K562 (cell line): ENCODE results near the gene PTPN7. TPM values are rescaled to one million over a fixed set of nuclear protein-coding genes. Genes with fewer than 3 reads are reported as not detected.

Source experiments
- COPS2 ChIP-seq: fragments of 450-650 bp; conservative IDR thresholded peaks from 2 replicates; pipeline ENCODE4 v1.6.1; 2016; ENCODE audit warnings: mild to moderate bottlenecking, moderate library complexity
- CREBBP ChIP-seq: IDR thresholded peaks from one replicate; pipeline ENCODE4 v1.6.1; 2012; ENCODE audit warnings: low read depth, mild to moderate bottlenecking, control low read depth, inconsistent platforms, low read length
- HNRNPH1 ChIP-seq: fragments of 200-400 bp; formaldehyde crosslinking; optimal IDR thresholded peaks from 2 replicates; pipeline ENCODE3; 2017; ENCODE audit warnings: low read depth, mild to moderate bottlenecking, low read length, moderate library complexity
- HNRNPL ChIP-seq: fragments of 200-400 bp; formaldehyde crosslinking; IDR thresholded peaks from 2 replicates; pipeline ENCODE4 v1.6.1; 2017; ENCODE audit warnings: low read depth, mild to moderate bottlenecking, low read length
- HNRNPUL1 ChIP-seq: fragments of 200-400 bp; formaldehyde crosslinking; IDR thresholded peaks from 2 replicates; pipeline ENCODE4 v1.6.1; 2017; ENCODE audit warnings: low read length
- ILF3 ChIP-seq: fragments of 450-650 bp; IDR thresholded peaks from 2 replicates; pipeline ENCODE4 v1.6.1; 2018; ENCODE audit warnings: antibody characterized with exemption, mild to moderate bottlenecking, moderate library complexity, borderline replicate concordance
- ILK ChIP-seq: fragments of 450-650 bp; IDR thresholded peaks from 2 replicates; pipeline ENCODE4 v1.6.1; 2016; ENCODE audit warnings: missing genetic modification characterization, low read depth, mild to moderate bottlenecking, missing compliant biosample characterization, moderate library complexity, borderline replicate concordance
- KDM4B ChIP-seq, 2 experiments: fragments of 450-650 bp in 1 of 2; sonication (generic) in 1 of 2; IDR thresholded peaks; 2 replicates each; pipeline ENCODE4 v1.6.1; 2016 to 2017; ENCODE audit warnings: borderline replicate concordance in 2 of 2, antibody characterized with exemption in 1 of 2, low read depth in 1 of 2, mild to moderate bottlenecking in 1 of 2
- MYBL2 ChIP-seq, 2 experiments: fragments of 450-650 bp in 1 of 2; sonication (generic) in 1 of 2; formaldehyde crosslinking in 1 of 2; IDR thresholded peaks; 2 replicates each; pipeline versions ENCODE4 v1.6.1 to v1.8.1; 2017 to 2022; ENCODE audit warnings: borderline replicate concordance in 1 of 2, inconsistent platforms in 1 of 2, low read depth in 1 of 2, mild to moderate bottlenecking in 1 of 2, missing genetic modification reagents in 1 of 2, moderate library complexity in 1 of 2
- NFRKB ChIP-seq: fragments of 450-650 bp; IDR thresholded peaks from 2 replicates; pipeline ENCODE4 v1.6.1; 2016; ENCODE audit warnings: low read depth
- RAD51 ChIP-seq: fragments of 450-650 bp; IDR thresholded peaks from 2 replicates; pipeline ENCODE4 v1.7.1; 2016; ENCODE audit warnings: low read depth, mild to moderate bottlenecking, borderline replicate concordance
- SIX5 ChIP-seq, 2 experiments: IDR thresholded peaks; 2 replicates each; pipeline ENCODE4 v1.6.1; 2011; ENCODE audit warnings: low read length in 2 of 2, borderline replicate concordance in 1 of 2, low read depth in 1 of 2, mild to moderate bottlenecking in 1 of 2, moderate library complexity in 1 of 2; ENCODE audit not compliant: insufficient read depth in 1 of 2
- SRSF9 ChIP-seq: fragments of 200-400 bp; formaldehyde crosslinking; IDR thresholded peaks from 2 replicates; pipeline ENCODE4 v1.6.1; 2017; ENCODE audit warnings: low read depth, low read length, borderline replicate concordance
- TCF3 ChIP-seq: sonication (generic); formaldehyde crosslinking; IDR thresholded peaks from 2 replicates; pipeline ENCODE4 v1.4.0; 2020; ENCODE audit warnings: mild to moderate bottlenecking, missing genetic modification reagents
- TSC22D4 ChIP-seq: fragments of 450-650 bp; IDR thresholded peaks from 2 replicates; pipeline ENCODE4 v1.6.1; 2016; ENCODE audit warnings: missing genetic modification characterization, missing biosample characterization, control low read depth
- TSHZ1 ChIP-seq: fragments of 250-450 bp; sonication (Bioruptor Pico); IDR thresholded peaks from 2 replicates; pipeline ENCODE4 v1.4.0; 2020; ENCODE audit warnings: mild to moderate bottlenecking, moderate library complexity
- VEZF1 ChIP-seq: fragments of 200-800 bp; sonication (Bioruptor generic); IDR thresholded peaks from 2 replicates; pipeline ENCODE4 v1.6.1; 2017; ENCODE audit warnings: missing genetic modification characterization, missing compliant biosample characterization
- ZBTB1 ChIP-seq: sonication (generic); formaldehyde crosslinking; IDR thresholded peaks from 2 replicates; pipeline ENCODE4 v1.8.1; 2023; ENCODE audit warnings: missing genetic modification reagents, low read depth, mild to moderate bottlenecking, borderline replicate concordance
- ZC3H8 ChIP-seq: fragments of 450-650 bp; IDR thresholded peaks from 2 replicates; pipeline ENCODE4 v1.6.1; 2017
- ZNF512 ChIP-seq: IDR thresholded peaks from 2 replicates; pipeline ENCODE4 v1.6.1; 2016; ENCODE audit warnings: missing genetic modification characterization, missing compliant biosample characterization
- ZNF589 ChIP-seq: fragments of 200-800 bp; sonication (Bioruptor generic); IDR thresholded peaks from 2 replicates; pipeline ENCODE4 v1.6.1; 2016; ENCODE audit warnings: low read depth, missing genetic modification characterization, missing compliant biosample characterization
- polyA plus RNA-seq, 8 experiments: library from polyadenylated mRNA; depleted of rRNA in 4 of 8; stranded (reverse) in 5 of 8; unstranded in 3 of 8; fragments of >200 nt; fragmentation: Nextera tagmentation in 2 of 8; fragmentation: Illumina TruSeq in 1 of 8; extraction: Ambion mirVana in 2 of 8; extraction: Trizol in 1 of 8; gene quantifications; 2 replicates each; pipeline versions ENCODE4 v1.2.1 to v1.2.3, GENCODE V29; 2011 to 2014; ENCODE audit warnings: inconsistent platforms in 1 of 8, missing spikeins in 1 of 8
- total RNA-seq, 7 experiments: library from RNA; depleted of rRNA in 6 of 7; stranded (reverse); fragments of >200 nt in 6 of 7; fragmentation: Illumina TruSeq in 2 of 7; extraction: Trizol in 2 of 7; gene quantifications; 2 replicates each; pipeline versions ENCODE4 v1.2.1 to v1.2.3, GENCODE V29; 2011 to 2021; ENCODE audit warnings: low replicate concordance in 1 of 7

PTPN7 gene
- total and polyA plus RNA-seq, 9 of the 15 experiments (the other 6 are each of a cell fraction or from before 2014, with no cell fraction given) = 18.7 to 144 (median 120) TPM

- TF ChIP-seq ILK (tag) = no peak
- no peak for TF ChIP-seq HNRNPUL1
- TF ChIP-seq ZC3H8 = no peak
- TF ChIP-seq ILF3 = peak; percentile 73; the same call in 1 of the 2 replicates
- no peak; the same call in 1 of the 2 replicates for TF ChIP-seq ZBTB1
- no peak for TF ChIP-seq SIX5 (IDR thresholded peaks at IDR 0.05; ENCODE audit: borderline replicate concordance in 1 of 2, insufficient read depth in 1 of 2, low read depth in 1 of 2, low read length in 2 of 2)
- no peak for TF ChIP-seq TCF3 (CRISPR knock-in tag)
- TF ChIP-seq VEZF1 (CRISPR knock-in tag) = peak; percentile 44; the same call in 1 of the 2 replicates
- TF ChIP-seq HNRNPL = no peak
- TF ChIP-seq CREBBP = no peak
- no peak for TF ChIP-seq TSC22D4 (tag)
- no peak; the same call in 1 of the 2 replicates for TF ChIP-seq NFRKB
- TF ChIP-seq MYBL2 (IDR thresholded peaks at IDR 0.05; ENCODE audit: low read depth) = no peak; the same call in 1 of the 2 replicates
- no peak for TF ChIP-seq MYBL2 (CRISPR knock-in tag; IDR thresholded peaks at IDR 0.05; ENCODE audit: borderline replicate concordance)
- TF ChIP-seq KDM4B (IDR thresholded peaks at IDR 0.05; ENCODE audit: borderline replicate concordance in 2 of 2, low read depth in 1 of 2) = 0 out of 4 replicates have a peak, but pooled peaks of 1 of the 2 experiments have one; percentile 9
- no peak for TF ChIP-seq TSHZ1 (CRISPR knock-in tag)
- no peak for TF ChIP-seq COPS2
- TF ChIP-seq ZNF512 = no peak
- peak; percentile 12; the same call in 1 of the 2 replicates for TF ChIP-seq RAD51
- no peak for TF ChIP-seq HNRNPH1
- peak; percentile 9; the same call in 1 of the 2 replicates for TF ChIP-seq ZNF589 (CRISPR knock-in tag)
- TF ChIP-seq SRSF9 = no peak
Measured at GRCh38 chr1:202158810-202159533, 1.4 kb downstream of the PTPN7 start (continued).
